ENCODE measurements around the gene ENOPH1.

Gene ENOPH1

GRCh38 chr4:82430964-82431745 is 765 bp downstream of the ENOPH1 start:
- POLR2A ChIA-PET (ENCODE audit: low non-redundant PET), result no interaction called here
- TF ChIP-seq, protein P1, sequence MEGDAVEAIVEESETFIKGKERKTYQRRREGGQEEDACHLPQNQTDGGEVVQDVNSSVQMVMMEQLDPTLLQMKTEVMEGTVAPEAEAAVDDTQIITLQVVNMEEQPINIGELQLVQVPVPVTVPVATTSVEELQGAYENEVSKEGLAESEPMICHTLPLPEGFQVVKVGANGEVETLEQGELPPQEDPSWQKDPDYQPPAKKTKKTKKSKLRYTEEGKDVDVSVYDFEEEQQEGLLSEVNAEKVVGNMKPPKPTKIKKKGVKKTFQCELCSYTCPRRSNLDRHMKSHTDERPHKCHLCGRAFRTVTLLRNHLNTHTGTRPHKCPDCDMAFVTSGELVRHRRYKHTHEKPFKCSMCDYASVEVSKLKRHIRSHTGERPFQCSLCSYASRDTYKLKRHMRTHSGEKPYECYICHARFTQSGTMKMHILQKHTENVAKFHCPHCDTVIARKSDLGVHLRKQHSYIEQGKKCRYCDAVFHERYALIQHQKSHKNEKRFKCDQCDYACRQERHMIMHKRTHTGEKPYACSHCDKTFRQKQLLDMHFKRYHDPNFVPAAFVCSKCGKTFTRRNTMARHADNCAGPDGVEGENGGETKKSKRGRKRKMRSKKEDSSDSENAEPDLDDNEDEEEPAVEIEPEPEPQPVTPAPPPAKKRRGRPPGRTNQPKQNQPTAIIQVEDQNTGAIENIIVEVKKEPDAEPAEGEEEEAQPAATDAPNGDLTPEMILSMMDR (conservative IDR thresholded peaks at IDR 0.05; ENCODE audit: low read depth), result no peak
- DNase-seq (ENCODE audit: low spot score), result peak; percentile 44
- H3K27ac ChIP-seq, result peak overlapping the region; percentile 95
- CTCF ChIA-PET, result interaction anchor here (0.5 to 0.6 kb wide), 2 partner anchors 33 to 69 kb away, joined by 3 to 4 read pairs; no protein-coding TSS in a partner anchor

GRCh38 chr4:82431831-82432230 is 1.4 kb downstream of the ENOPH1 start:
- CTCF ChIA-PET, result interaction anchor here (0.5 to 0.6 kb wide), 2 partner anchors 32 to 69 kb away, joined by 3 to 4 read pairs; no protein-coding TSS in a partner anchor
- POLR2A ChIA-PET (ENCODE audit: low non-redundant PET), result no interaction called here
- TF ChIP-seq, protein P1 (conservative IDR thresholded peaks at IDR 0.05; ENCODE audit: low read depth), result no peak
- no peak for DNase-seq (ENCODE audit: low spot score)
- peak overlapping the region; percentile 37; the same call in 1 of the 2 replicates for H3K27ac ChIP-seq

DNA sequence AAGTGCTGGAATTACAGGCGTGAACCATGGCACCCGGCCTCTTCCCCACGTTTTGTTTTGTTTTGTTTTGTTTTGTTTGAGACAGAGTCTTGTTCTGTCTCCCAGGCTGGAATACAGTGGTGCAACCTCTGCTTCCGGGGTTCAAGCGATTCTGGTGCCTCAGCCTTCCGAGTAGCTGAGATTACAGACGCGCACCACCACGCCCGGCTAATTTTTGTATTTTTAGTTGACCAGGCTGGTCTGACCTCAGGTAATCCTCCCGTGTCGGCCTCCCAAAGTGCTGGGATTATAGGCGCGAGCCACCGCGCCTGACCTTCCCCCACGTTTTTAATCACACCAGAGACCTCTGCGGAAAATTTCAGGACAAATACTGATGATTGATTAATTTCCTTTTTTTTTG is 2.2 kb downstream of the ENOPH1 start:
- TF ChIP-seq, protein P1 (conservative IDR thresholded peaks at IDR 0.05; ENCODE audit: low read depth), result no peak
- ChIA-PET POLR2A (ENCODE audit: low non-redundant PET) (no interaction called here), CTCF (no interaction called here)

DNA sequence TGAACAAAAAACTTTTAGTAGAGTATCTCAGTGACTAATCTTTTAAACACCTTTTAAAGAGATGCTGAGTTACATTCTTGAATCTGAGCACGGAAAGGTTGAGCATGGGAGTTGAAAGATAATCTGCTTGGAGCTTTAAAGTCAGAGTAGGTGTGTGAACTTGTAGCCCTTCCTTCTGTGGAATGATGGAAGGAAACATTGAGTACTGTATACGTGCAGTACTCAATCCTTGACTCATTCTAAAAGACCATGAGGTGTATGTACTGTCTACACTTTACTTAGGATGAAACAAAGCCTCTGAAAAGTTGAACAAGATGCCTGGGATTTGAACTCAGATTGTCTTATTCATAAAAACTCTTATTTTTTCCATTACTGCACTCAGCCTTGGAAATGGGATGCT is 3.4 kb downstream of the ENOPH1 start:
- no peak overlapping the region for H3K27ac ChIP-seq
- TF ChIP-seq, protein P1 (conservative IDR thresholded peaks at IDR 0.05; ENCODE audit: low read depth), result no peak
- DNase-seq (ENCODE audit: low spot score), result no peak
- ChIA-PET POLR2A (ENCODE audit: low non-redundant PET) (no interaction called here), CTCF (interaction anchor here (0.6 kb wide), 1 partner anchor 394 kb away, joined by 3 read pairs; no protein-coding TSS in a partner anchor)

More for the DNA sequence above, 2.2 kb downstream of the ENOPH1 start:
- no peak for DNase-seq (ENCODE audit: low spot score)
- peak overlapping the region; percentile 37 for H3K27ac ChIP-seq

DNA sequence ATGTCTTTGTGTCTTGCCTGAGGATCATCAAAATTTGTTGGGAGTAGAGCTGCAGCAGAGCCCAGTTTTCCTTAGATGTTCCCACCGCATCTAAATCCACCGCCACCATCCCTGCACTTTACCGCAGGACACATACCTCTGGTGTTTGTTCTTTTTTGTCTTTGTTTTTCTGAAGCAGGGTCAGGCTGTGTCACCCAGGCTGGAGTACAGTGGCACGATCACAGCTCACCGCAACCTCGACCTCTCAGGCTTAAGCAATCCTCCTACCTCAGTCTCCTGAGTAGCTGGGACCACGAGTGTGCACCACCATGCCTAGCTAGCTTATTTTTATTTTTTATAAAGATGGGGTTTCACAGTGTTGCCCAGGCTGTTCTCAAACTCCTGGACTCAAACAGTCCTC is 4.6 kb downstream of the ENOPH1 start:
- TF ChIP-seq, protein P1 (conservative IDR thresholded peaks at IDR 0.05; ENCODE audit: low read depth), result no peak
- POLR2A ChIA-PET (ENCODE audit: low non-redundant PET), result no interaction called here
- no peak for DNase-seq (ENCODE audit: low spot score)
- peak overlapping the region; percentile 17; the same call in 1 of the 2 replicates for H3K27ac ChIP-seq
- CTCF ChIA-PET, result interaction anchor here (0.7 kb wide), 2 partner anchors 9 to 74 kb away, joined by 3 to 4 read pairs; no protein-coding TSS in a partner anchor

DNA sequence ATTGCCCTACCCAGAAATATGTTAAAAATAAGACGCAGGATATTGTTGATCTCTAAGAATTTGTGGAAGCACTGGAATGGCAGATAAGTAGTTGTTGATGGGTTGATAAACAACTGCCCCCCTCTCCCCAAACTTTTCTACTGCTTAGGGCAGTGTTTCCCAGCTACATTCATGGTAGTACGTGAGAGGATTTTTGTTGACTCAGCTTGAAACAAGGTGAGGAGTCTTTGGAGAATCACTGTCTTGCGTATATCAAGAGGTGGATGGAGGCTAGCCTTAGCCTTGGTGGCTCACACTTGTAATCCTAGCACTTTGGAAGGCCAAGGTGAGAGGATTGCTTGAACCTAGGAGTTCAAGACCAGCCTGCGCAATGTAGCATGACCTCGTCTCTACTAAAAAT is 5.7 kb downstream of the ENOPH1 start:
- no peak for DNase-seq (ENCODE audit: low spot score)
- ChIA-PET POLR2A (ENCODE audit: low non-redundant PET) (no interaction called here), CTCF (no interaction called here)
- TF ChIP-seq, protein P1 (conservative IDR thresholded peaks at IDR 0.05; ENCODE audit: low read depth), result no peak
- peak overlapping the region; percentile 69 for H3K27ac ChIP-seq
